Activated CD8-positive, alpha-beta memory T cell treated with anti-CD3 and anti-CD28 coated beads for 4 hours (primary cell): ENCODE results near the gene BTBD2.
A peak's percentile ranks its signal among the peaks of the same experiment; 100 is the strongest.

Experiments used
- DNase-seq, 2 donors: peaks; one replicate each; pipeline ENCODE4 v3.0.0-alpha.2; 2020; ENCODE audit warnings: low read depth in 2 of 2

The BTBD2 gene

GRCh38 chr19:2050991-2051772 is 35.7 kb upstream of the BTBD2 start, which contains the start of gene MKNK2:
Gene MKNK2 (minus strand): TSS chr19:2051244. CDS start chr19:2050851, 393 bp downstream.
- DNase-seq, result peak; percentile 90 to 93

DNA sequence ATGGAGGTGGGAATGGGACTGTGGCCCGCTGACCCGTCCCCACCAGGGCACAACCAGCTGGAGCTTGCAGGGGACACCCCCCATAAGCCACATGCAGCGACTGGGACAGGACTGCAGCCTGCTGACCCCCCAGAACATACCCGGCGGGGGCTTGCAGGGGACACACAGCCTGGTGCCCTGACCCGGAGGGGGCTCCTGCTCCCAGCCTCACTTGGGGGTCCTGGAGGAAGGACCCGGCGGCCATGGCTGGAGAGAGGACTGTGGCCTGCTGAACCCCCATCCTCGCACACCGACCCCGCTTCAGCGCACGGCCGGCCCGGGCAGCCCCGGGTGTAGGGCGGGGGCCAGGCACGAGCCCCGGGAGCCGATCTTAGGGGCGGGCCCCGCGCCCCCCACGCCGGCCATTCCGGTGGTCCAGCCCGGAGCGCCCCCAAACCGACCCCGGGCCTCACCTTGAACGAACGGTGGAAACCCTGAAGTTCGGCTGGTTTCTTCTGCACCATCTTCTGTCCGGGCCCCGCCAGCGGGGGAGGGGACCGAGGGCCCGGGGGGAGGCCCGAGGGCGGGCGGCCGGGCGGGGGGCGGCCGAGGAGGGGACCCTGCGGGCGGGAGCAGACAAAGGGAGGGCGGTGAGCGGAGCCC is 35.0 kb upstream of the BTBD2 start:
- no peak for DNase-seq

- no peak for DNase-seq
Observed at GRCh38 chr19:2049741-2050348, 34.3 kb upstream of the BTBD2 start.

DNA sequence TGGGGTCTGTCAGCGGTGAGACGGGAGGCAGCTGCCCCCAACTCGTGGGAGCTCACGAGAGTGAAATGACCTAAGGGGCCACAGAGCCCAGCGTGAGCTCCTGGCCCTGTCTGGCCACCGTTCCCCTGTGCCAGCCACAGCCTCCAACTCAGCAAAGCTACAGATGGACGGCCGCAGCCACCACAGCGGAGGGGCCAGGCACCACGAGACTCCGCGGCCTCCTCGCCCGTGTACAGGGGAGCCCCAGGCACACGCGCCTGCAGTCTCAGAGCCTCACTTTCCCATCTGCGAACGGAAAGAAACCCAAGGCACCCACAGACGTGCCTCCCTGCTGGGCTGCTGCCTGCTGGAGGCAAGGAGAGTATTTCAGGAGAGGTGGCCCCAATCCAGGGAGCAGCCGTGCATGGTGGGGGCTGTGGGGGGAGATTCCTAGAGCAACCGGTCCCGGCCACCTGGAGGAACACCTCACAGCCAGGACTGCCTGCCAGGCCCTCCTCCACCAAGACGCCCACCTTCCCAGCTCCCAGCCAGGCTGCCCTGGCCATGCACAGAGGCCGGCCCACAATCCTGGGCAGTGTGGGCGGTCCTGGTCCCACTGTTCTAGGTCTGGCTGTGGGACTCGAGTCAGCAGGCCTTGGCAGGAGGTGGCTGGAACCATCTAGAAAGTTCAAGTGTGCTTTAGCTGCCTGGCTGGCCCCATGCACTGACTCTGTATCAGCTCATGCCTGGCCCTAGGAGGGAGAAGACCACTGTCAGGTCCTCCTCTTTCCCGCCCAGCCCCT is 33.6 kb upstream of the BTBD2 start:
- no peak for DNase-seq

GRCh38 chr19:2048104-2048958 is 32.8 kb upstream of the BTBD2 start:
- no peak for DNase-seq

GRCh38 chr19:2047449-2048103 is 32.1 kb upstream of the BTBD2 start:
- DNase-seq, result no peak

- DNase-seq, result no peak
Observed at GRCh38 chr19:2047076-2047448, 31.5 kb upstream of the BTBD2 start.

DNA sequence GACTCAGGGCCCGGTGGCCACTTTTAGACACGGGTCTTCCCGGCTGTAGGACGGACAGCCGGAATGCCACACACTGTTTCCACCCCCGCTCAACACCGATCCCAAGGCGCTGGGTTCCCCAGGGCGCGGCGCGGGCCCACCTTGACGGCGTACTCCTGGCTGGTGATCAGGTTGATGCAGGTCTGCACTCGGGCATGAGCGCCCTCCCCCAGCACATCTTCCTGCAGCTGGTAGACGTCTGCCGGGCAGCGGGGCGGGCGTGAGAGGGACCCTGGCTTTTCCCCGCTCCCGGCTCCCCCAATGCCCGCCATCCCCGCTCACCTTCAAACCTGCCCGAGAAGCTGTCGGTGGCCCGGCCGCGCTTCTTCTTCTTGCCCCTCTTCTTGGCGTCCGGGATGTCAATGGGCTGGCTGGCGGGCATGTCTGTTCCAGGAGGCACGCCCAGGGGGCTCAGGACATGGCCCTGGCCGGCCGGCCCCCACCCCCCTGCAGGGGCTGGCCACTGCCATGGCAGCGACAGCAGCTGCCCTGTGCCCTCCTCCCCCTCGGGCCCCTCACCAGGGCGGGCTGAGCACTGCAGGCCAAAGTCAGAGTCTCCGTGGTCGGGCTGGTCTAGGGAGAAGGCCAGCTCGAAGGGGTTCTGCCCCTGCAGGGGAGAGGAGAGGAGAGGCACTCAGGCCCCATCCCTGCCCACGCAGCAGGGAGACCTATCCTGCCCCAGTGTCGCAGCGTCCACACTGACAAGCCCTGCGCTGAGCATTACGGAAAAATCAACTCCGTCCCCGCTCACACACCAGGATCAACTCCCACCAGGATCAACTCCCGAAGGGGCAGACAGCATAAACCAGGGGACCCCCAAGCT is 30.8 kb upstream of the BTBD2 start:
- no peak for DNase-seq

DNA sequence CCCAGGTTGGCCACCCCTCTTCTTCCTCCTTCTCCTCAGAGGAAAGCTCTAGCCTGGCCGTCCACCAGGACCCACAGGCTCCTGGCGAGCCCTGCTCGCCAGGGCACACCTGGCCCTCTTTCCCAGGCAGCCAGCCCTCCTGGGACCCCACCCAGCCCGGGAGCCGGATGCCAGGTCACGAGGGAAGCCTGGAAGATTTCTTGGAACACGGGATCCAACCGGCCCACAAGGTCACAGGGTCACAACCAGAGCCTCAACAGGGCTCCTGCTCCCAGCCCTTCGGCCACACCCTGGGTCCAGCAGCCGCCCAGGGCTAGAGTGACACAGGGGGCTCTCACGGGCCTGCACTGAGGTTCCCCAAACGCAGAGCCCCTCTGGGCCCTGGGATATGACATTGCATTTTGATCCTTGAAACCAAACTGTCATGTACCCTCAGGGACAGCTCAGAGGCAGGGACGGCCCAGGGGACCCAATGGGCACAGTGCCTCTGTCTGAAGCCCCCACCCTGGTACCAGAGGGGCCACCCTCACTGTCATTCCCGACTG is 30.1 kb upstream of the BTBD2 start:
- no peak for DNase-seq

- no peak for DNase-seq
Observed at GRCh38 chr19:2044709-2045500, 29.4 kb upstream of the BTBD2 start.

- no peak for DNase-seq
Observed at GRCh38 chr19:2043961-2044708, 28.6 kb upstream of the BTBD2 start.

GRCh38 chr19:2043251-2043641 is 27.7 kb upstream of the BTBD2 start:
- DNase-seq, result no peak

GRCh38 chr19:2042485-2043250 is 27.2 kb upstream of the BTBD2 start:
- DNase-seq, result no peak

DNA sequence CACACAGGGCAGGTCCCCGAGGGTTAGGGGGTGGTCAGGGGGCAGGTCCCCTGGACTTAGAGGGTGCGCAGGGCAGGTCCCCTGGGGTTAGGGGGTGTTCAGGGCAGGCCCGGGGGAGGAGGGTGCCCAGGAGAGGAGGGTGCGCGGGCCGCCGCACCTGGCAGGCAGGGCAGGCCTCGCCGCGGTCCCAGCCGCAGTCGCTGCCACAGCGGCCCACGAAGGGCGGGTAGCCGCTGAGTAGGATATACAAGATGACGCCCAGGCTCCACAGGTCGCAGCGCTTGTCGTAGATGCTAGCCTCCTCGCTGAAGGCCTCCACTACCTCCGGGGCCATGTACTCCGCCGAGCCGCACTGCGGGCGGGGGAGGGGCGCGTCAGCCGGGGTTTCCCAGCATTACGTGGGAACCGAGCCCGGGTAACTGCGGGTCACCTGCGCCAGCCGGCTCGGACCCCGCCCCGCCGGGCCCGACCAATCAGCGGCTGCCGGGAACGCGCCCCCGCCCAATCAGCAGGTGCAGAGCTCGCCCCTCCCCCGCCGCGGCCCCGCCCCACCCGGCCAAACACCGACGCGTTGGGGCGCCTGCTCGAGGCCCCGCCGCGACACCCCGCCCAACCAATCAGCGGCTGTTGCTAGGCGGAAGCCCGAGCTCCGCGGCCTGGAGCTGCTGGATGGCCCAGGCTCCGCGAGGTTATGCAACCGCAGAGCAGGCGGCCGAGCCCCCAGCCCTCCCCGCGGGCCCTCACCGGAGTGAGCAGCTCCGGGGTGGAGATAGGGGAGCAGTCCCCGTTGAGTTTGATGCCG is 26.4 kb upstream of the BTBD2 start:
- peak; percentile 99 for DNase-seq

GRCh38 chr19:2041433-2041682 is 25.8 kb upstream of the BTBD2 start:
- DNase-seq, result no peak

DNA sequence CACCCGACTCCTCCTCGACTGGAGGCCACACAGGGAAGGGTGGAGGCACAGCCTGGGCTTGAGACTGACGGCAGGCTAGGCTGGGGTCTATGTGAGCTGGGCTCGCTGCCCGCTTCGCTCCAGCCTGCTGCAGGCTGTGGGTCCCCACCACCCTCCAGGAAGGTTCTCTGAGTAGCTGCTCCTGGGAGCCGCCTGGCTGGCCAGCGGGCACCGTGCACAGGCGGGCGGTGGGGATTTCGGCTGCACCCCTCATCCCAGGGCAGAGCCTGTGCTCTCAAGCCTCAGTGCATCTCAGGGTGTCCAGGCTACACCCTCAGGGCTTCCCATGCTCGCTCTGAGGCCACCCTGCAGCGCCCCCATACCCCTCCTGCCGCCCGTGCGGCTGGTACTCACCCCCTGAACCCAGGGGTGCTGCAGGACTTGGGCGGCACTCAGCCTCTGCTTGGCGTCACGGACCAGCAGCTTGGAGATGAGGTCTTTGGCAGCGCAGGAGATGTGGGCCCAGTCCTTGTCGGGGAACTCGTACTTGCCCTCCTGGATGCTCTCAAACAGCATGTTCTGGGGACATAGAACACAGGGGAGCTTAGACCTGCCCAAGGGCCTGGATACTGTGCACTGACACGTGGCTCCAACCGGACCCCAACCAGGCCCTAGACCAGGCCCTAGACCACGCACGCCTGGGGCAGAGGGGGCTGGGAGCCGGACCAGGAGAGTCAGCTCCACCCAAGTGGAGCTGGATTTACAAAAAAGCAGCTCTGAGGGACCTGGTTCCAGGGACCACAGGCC is 25.3 kb upstream of the BTBD2 start:
- DNase-seq, result no peak
